Body of pancreas (tissue), 4 donors: Measurements from ENCODE around the gene TYRO3. TPM values are rescaled to one million over a fixed set of nuclear protein-coding genes. Genes with fewer than 3 reads are reported as not detected.

Experiments
- ATAC-seq: fragments of 150-250 bp; one replicate; pipeline ENCODE4 v1.9.1; 2016
- DNase-seq, 4 donors: peaks; one replicate each; pipeline ENCODE4 v3.0.0-alpha.2; 2019
- H3K27ac ChIP-seq, 4 donors: fragments of 200-600 bp; sonication (generic); 1 replicate in 3 of 4; 2 replicates in 1 of 4; pipeline versions ENCODE4 v1.5.1 to v1.6.1; 2016 to 2019; ENCODE audit warnings: mild to moderate bottlenecking in 1 of 4, mixed read lengths in 1 of 4, moderate library complexity in 1 of 4
- H3K27me3 ChIP-seq, 2 donors: fragments of 200-600 bp; sonication (generic); one replicate each; pipeline ENCODE4 v1.6.0; 2016; ENCODE audit warnings: mild to moderate bottlenecking in 1 of 2
- H3K36me3 ChIP-seq, 2 donors: fragments of 200-600 bp; sonication (generic); replicated peaks in 1 of 2; 2 replicates each; pipeline ENCODE4 v1.5.1; 2016; ENCODE audit warnings: low read depth in 2 of 2; ENCODE audit not compliant: insufficient read depth in 1 of 2
- H3K4me1 ChIP-seq: fragments of 200-600 bp; sonication (generic); one replicate; pipeline ENCODE4 v1.6.0; 2016
- H3K4me3 ChIP-seq, 2 donors: fragments of 200-600 bp; sonication (generic); 1 replicate in 1 of 2; 2 replicates in 1 of 2; pipeline ENCODE4 v1.5.1; 2016 to 2019
- H3K9me3 ChIP-seq, 3 donors: fragments of 200-600 bp; sonication (generic); 1 replicate in 2 of 3; 2 replicates in 1 of 3; pipeline ENCODE4 v1.5.1; 2016
- POLR2A ChIP-seq, 3 donors: fragments of 450-650 bp; IDR thresholded peaks; one replicate each; pipeline ENCODE4 v1.6.1; 2016; ENCODE audit warnings: antibody characterized with exemption in 3 of 3, mild to moderate bottlenecking in 2 of 3
- WGBS, 2 donors: methylation state at CpG; one replicate each; pipeline ENCODE4 v1.1.5; 2017; 5-methylcytosine and 5-hydroxymethylcytosine counted together
- intact Hi-C: fragments of 100-400 bp; cut with DNase I; formaldehyde crosslinking; loops from one replicate; pipeline ENCODE4 v1.15.1; 2023
- total RNA-seq, 2 donors: library from RNA; depleted of rRNA; stranded (reverse); fragments of >200 nt; gene quantifications; one replicate each; pipeline ENCODE4 v1.1.0, GENCODE V29; 2016
- TF ChIP-seq, protein P1 (sequence below), 7 experiments: fragments of 450-650 bp in 4 of 7; fragments of 200-600 bp in 3 of 7; sonication (generic) in 3 of 7; IDR thresholded peaks; one replicate each; pipeline ENCODE4 v1.5.1; 2016 to 2019; ENCODE audit warnings: antibody characterized with exemption in 7 of 7

TYRO3 gene
- total RNA-seq, 2 donors from 2014 or later, result 10.9 to 12.5 TPM

DNA sequence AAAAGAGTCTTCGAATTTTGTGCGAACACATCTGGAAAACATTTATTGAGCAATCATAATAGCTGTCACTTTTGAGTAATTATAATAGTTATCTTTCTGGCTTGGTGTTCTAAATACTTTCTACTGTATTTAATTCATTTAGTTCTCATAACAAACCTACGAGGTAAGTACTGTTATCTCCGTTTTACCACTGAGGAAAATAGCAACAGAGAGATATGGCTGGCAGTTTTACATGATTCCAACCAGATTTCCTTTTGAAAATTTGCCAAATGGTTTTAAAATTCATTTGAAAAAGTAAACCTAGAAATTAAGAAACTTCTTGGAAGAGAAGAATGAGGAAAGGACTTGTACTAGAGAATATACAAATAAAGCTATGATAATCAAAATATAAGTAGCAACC is 63.9 kb downstream of the TYRO3 start:
- Histone ChIP-seq H3K4me1 (peaks cover 18% of the 10 kb centered on the region), H3K27ac (no peak overlapping the region), H3K9me3 (no peaks in the 10 kb centered on the region), H3K27me3 (no peaks in the 10 kb centered on the region), H3K4me3 (no peak overlapping the region), H3K36me3 (no peaks in the 10 kb centered on the region)
- ATAC-seq (no peak), DNase-seq (no peak)
- TF ChIP-seq POLR2A (IDR thresholded peaks at IDR 0.05), result no peak
- TF ChIP-seq, protein P1, sequence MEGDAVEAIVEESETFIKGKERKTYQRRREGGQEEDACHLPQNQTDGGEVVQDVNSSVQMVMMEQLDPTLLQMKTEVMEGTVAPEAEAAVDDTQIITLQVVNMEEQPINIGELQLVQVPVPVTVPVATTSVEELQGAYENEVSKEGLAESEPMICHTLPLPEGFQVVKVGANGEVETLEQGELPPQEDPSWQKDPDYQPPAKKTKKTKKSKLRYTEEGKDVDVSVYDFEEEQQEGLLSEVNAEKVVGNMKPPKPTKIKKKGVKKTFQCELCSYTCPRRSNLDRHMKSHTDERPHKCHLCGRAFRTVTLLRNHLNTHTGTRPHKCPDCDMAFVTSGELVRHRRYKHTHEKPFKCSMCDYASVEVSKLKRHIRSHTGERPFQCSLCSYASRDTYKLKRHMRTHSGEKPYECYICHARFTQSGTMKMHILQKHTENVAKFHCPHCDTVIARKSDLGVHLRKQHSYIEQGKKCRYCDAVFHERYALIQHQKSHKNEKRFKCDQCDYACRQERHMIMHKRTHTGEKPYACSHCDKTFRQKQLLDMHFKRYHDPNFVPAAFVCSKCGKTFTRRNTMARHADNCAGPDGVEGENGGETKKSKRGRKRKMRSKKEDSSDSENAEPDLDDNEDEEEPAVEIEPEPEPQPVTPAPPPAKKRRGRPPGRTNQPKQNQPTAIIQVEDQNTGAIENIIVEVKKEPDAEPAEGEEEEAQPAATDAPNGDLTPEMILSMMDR (IDR thresholded peaks at IDR 0.05), result no peak
- 57 to 59% methylated on average over 4 of the region's 4 CpGs for WGBS, 2 donors
- intact Hi-C loops, result no loop called here

- intact Hi-C loops, result no loop called here
- Histone ChIP-seq H3K27me3 (no peaks in the 10 kb centered on the region), H3K27ac (no peak overlapping the region), H3K4me3 (no peak overlapping the region), H3K4me1 (peaks cover 5% of the 10 kb centered on the region), H3K36me3 (no peaks in the 10 kb centered on the region), H3K9me3 (no peaks in the 10 kb centered on the region)
- DNase-seq (no peak), ATAC-seq (no peak)
- TF ChIP-seq POLR2A (IDR thresholded peaks at IDR 0.05), result no peak
- TF ChIP-seq, protein P1 (IDR thresholded peaks at IDR 0.05), result no peak
- WGBS, 2 donors, result 89 to 94% methylated on average over 1 of the region's 1 CpG
Measured at GRCh38 chr15:41627203-41627602, 68.2 kb downstream of the TYRO3 start.

- no peak overlapping the region for H3K4me3 ChIP-seq
- no peaks in the 10 kb centered on the region for H3K36me3 ChIP-seq
- no peak overlapping the region for H3K27ac ChIP-seq
- intact Hi-C loops, result no loop called here
- no peaks in the 10 kb centered on the region for H3K9me3 ChIP-seq
- no peaks in the 10 kb centered on the region for H3K27me3 ChIP-seq
- no peak for TF ChIP-seq POLR2A (IDR thresholded peaks at IDR 0.05)
- TF ChIP-seq, protein P1 (IDR thresholded peaks at IDR 0.05), result no peak
- DNase-seq, result no peak
- 97 to 98% methylated on average over 4 of the region's 4 CpGs for WGBS, 2 donors
- no peak for ATAC-seq
- H3K4me1 ChIP-seq, result peaks cover 14% of the 10 kb centered on the region
Measured at GRCh38 chr15:41629463-41629862, 70.5 kb downstream of the TYRO3 start.

- Histone ChIP-seq H3K36me3 (no peaks in the 10 kb centered on the region), H3K27ac (no peak overlapping the region), H3K27me3 (no peaks in the 10 kb centered on the region), H3K4me3 (no peak overlapping the region), H3K9me3 (no peaks in the 10 kb centered on the region), H3K4me1 (peaks cover 14% of the 10 kb centered on the region)
- DNase-seq (no peak), ATAC-seq (no peak)
- intact Hi-C loops, result no loop called here
- 68 to 73% methylated on average over 5 of the region's 5 CpGs for WGBS, 2 donors
- TF ChIP-seq, protein P1 (IDR thresholded peaks at IDR 0.05), result no peak
- TF ChIP-seq POLR2A (IDR thresholded peaks at IDR 0.05), result no peak
Measured at GRCh38 chr15:41629883-41630282, 70.9 kb downstream of the TYRO3 start.

DNA sequence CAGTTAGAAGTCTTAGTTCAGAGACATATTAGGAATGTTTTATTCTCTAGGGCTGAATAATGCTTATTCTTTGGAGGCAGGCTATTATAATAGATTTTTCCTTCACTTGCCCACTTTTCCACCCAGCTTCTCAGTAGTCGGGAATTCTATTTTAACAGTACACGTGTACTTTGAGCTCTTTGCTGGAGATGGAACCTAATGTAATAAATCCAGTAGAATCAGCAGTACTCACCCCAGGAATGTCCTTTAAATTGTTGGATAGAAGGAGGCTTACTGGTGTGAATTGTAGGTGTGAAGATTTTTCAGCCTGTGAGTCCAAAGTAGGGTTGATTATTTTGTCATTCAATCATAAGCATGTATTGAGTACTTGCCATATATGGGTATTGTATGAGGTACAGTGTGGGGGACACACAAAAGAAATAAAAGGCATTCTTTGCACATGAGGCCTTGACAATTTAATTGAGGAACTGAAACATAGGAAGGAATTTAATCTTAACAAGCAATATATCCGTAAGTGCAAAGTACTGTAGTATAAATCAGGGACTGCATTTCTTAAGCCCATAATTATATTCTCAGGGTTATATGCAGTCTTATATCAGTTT is 71.7 kb downstream of the TYRO3 start:
- 56 to 66% methylated on average over 3 of the region's 3 CpGs for whole genome bisulfite sequencing, 2 donors
- ATAC-seq (no peak), DNase-seq (no peak)
- Histone ChIP-seq H3K36me3 (no peaks in the 10 kb centered on the region), H3K9me3 (no peaks in the 10 kb centered on the region), H3K4me1 (peaks cover 14% of the 10 kb centered on the region), H3K27ac (no peak overlapping the region), H3K27me3 (no peaks in the 10 kb centered on the region), H3K4me3 (no peak overlapping the region)
- intact Hi-C loops, result no loop called here
- TF ChIP-seq, protein P1 (IDR thresholded peaks at IDR 0.05), result no peak
- TF ChIP-seq POLR2A (IDR thresholded peaks at IDR 0.05), result no peak
